HEK293T (cell line): ENCODE data around the gene CDH4.

Experiments
- BHLHE40 ChIP-seq: fragments of 450-650 bp; IDR thresholded peaks from 2 replicates; pipeline ENCODE4 v1.6.1; 2016; ENCODE audit warnings: mild to moderate bottlenecking, moderate library complexity, borderline replicate concordance
- ELF4 ChIP-seq: fragments of 450-650 bp; IDR thresholded peaks from 2 replicates; pipeline ENCODE4 v1.6.1; 2017; ENCODE audit warnings: antibody characterized with exemption
- HDGF ChIP-seq: fragments of 450-650 bp; IDR thresholded peaks from 2 replicates; pipeline ENCODE4 v1.6.1; 2017; ENCODE audit warnings: antibody characterized with exemption, borderline replicate concordance
- L3MBTL2 ChIP-seq: fragments of 450-650 bp; conservative IDR thresholded peaks from 2 replicates; pipeline ENCODE4 v1.6.1; 2016; ENCODE audit warnings: mild to moderate bottlenecking
- NFRKB ChIP-seq: fragments of 450-650 bp; IDR thresholded peaks from 2 replicates; pipeline ENCODE4 v1.6.1; 2016; ENCODE audit warnings: mild to moderate bottlenecking, moderate library complexity
- PKNOX1 ChIP-seq: fragments of 450-650 bp; IDR thresholded peaks from 2 replicates; pipeline ENCODE4 v1.6.1; 2016
- SP1 ChIP-seq: fragments of 450-650 bp; IDR thresholded peaks from 2 replicates; pipeline ENCODE4 v1.6.1; 2017
- ZNF384 ChIP-seq: fragments of 450-650 bp; IDR thresholded peaks from 2 replicates; pipeline ENCODE4 v1.6.1; 2016

- TF ChIP-seq NFRKB, result no peak
- no peak for TF ChIP-seq ELF4
- no peak for TF ChIP-seq PKNOX1
- no peak for TF ChIP-seq L3MBTL2
- no peak for TF ChIP-seq BHLHE40
- no peak for TF ChIP-seq HDGF
- TF ChIP-seq SP1, result no peak
- TF ChIP-seq ZNF384, result no peak
Observed at GRCh38 chr20:61303675-61304074, 51.6 kb downstream of the CDH4 start.
